Measurements from ENCODE around the gene REEP3.

DNA sequence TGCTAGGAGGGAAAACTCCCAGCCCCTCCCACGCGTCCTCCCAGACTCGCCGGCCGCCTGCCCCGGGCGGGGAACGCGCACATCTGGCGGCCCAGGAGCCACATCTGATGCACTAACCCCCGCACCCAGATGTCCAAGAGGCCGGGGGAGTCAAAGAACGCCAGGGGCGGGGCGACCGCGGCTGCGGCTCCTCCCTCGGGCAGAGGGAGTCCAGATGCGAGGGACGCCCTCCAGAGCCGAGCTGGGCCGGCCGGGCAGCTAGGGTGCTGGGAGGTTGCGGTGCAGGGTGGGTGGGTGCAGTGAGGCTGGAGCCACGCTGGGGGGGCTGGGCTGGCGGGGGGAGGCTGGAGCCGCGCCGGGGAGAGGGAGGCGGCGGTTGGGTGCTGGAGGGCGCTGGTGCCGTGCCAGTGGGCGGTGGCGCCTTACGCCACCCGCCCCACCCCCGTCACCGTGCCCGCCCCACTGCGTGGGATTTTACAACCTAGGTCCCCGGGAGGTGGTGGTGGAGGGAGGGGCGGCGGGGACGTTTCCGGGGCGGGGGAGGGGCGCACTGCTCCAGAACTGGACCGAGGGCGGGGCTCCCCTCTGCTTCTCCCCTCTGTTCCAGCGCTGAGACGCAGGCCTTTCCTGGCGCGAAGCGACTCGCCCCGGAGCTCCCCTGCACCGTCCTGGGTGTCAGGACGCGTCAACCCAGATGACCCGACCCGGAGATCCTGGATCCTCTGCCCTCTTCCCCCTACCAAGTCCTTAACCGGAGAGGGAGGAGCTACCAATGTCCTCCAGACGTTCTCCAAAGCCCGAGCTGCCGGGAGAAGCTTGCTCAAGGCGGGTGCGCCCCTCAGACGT lies 109.1 kb downstream of the REEP3 start:
- TF ChIP-seq, protein P1, sequence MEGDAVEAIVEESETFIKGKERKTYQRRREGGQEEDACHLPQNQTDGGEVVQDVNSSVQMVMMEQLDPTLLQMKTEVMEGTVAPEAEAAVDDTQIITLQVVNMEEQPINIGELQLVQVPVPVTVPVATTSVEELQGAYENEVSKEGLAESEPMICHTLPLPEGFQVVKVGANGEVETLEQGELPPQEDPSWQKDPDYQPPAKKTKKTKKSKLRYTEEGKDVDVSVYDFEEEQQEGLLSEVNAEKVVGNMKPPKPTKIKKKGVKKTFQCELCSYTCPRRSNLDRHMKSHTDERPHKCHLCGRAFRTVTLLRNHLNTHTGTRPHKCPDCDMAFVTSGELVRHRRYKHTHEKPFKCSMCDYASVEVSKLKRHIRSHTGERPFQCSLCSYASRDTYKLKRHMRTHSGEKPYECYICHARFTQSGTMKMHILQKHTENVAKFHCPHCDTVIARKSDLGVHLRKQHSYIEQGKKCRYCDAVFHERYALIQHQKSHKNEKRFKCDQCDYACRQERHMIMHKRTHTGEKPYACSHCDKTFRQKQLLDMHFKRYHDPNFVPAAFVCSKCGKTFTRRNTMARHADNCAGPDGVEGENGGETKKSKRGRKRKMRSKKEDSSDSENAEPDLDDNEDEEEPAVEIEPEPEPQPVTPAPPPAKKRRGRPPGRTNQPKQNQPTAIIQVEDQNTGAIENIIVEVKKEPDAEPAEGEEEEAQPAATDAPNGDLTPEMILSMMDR (IDR thresholded peaks at IDR 0.05; ENCODE audit: low read length), result no peak
- no peak for TF ChIP-seq EZH2 (optimal IDR thresholded peaks at IDR 0.05; ENCODE audit: low read depth, low read length)

Data from MM.1S (cell line).